ENCODE results near the gene RAMAC.

- TF ChIP-seq POLR2A (IDR thresholded peaks at IDR 0.05): no peak
- no peak for TF ChIP-seq CTCF (IDR thresholded peaks at IDR 0.05)
Measured at GRCh38 chr15:82950746-82951370, 35.2 kb upstream of the RAMAC start.
